ENCODE results near the gene AKR1D1. TPM values are rescaled to one million over a fixed set of nuclear protein-coding genes. Genes with fewer than 3 reads are reported as not detected.

AKR1D1 gene
- total RNA-seq, 4 donors from 2014 or later = not detected

DNA sequence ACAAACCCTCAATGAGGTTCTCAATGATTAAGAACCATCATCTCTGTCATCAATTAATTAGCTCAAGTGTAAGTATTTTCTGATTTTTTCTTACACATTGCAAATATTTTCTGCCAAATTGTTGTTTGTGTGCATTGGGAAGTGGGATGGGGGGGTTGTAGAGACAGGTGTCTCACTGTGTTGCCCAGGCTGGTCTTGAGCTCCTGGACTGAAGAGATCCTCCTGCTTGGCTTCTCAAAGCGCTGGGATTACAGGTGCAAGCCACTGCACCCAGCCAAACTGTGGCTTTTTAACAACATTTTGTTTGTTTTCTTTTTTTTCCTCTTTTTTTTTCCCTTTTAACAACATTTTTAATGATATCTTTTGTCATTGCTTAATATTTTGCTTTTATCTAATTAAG lies 87.5 kb downstream of the AKR1D1 start:
- H3K27me3 ChIP-seq = no peaks in the 10 kb centered on the region
- intact Hi-C loops (cut with DNase I) = loop anchor here (5.0 kb wide), 1 partner anchor 574 kb away; no protein-coding TSS in a partner anchor
- H3K4me1 ChIP-seq = no peaks in the 10 kb centered on the region
- no peak overlapping the region for H3K27ac ChIP-seq
- no peak for TF ChIP-seq POLR2A (IDR thresholded peaks at IDR 0.05)
- no peak for TF ChIP-seq CTCF (IDR thresholded peaks at IDR 0.05)
- no peaks in the 10 kb centered on the region for H3K36me3 ChIP-seq
- no peak for DNase-seq
- H3K4me3 ChIP-seq (replicated peaks in 1 of 3) = no peak overlapping the region
- no peaks in the 10 kb centered on the region for H3K9me3 ChIP-seq
- WGBS, 2 donors = 97 to 100% methylated on average over 1 of the region's 1 CpG

- Histone ChIP-seq H3K4me1 (no peaks in the 10 kb centered on the region), H3K27me3 (no peaks in the 10 kb centered on the region), H3K36me3 (no peaks in the 10 kb centered on the region), H3K9me3 (no peaks in the 10 kb centered on the region), H3K27ac (no peak overlapping the region), H3K4me3 (replicated peaks in 1 of 3) (no peak overlapping the region)
- 96 to 98% methylated on average over 3 of the region's 3 CpGs for WGBS, 2 donors
- DNase-seq = no peak
- intact Hi-C loops (cut with DNase I) = loop anchor here (5.0 kb wide), 1 partner anchor 572 kb away; no protein-coding TSS in a partner anchor
- TF ChIP-seq CTCF (IDR thresholded peaks at IDR 0.05) (no peak), POLR2A (IDR thresholded peaks at IDR 0.05) (no peak)
Measured at GRCh38 chr7:138164804-138165203, 88.5 kb downstream of the AKR1D1 start.

DNA sequence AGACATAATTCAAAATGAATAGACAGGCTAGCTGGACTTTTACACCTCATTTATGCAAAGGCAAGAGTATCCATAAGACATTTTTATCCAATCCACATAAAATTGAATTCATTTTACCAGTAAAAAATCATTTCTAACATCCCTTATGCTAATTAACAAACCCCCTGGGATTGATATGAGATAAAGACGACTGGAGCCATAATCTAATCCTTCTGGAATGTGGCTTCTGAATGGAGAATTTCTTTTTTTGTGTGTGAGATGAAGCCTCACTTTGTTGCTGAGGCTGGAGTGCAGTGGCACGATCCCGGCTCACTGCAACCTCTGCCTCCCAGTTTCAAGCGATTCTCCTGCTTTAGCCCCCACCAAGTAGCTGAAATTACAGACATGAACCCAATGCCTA lies 90.4 kb downstream of the AKR1D1 start:
- no peak overlapping the region for H3K4me3 ChIP-seq (replicated peaks in 1 of 3)
- H3K36me3 ChIP-seq = no peaks in the 10 kb centered on the region
- H3K27ac ChIP-seq = no peak overlapping the region
- no peaks in the 10 kb centered on the region for H3K9me3 ChIP-seq
- no peaks in the 10 kb centered on the region for H3K27me3 ChIP-seq
- intact Hi-C loops (cut with DNase I) = no loop called here
- 72 to 78% methylated on average over 4 of the region's 4 CpGs for WGBS, 2 donors
- no peaks in the 10 kb centered on the region for H3K4me1 ChIP-seq
- DNase-seq = no peak
- TF ChIP-seq POLR2A (IDR thresholded peaks at IDR 0.05) (no peak), CTCF (IDR thresholded peaks at IDR 0.05) (no peak)

- Histone ChIP-seq H3K4me1 (no peaks in the 10 kb centered on the region), H3K27me3 (no peaks in the 10 kb centered on the region), H3K4me3 (replicated peaks in 1 of 3) (no peak overlapping the region), H3K27ac (no peak overlapping the region), H3K9me3 (no peaks in the 10 kb centered on the region), H3K36me3 (no peaks in the 10 kb centered on the region)
- DNase-seq = no peak
- TF ChIP-seq CTCF (IDR thresholded peaks at IDR 0.05) (no peak), POLR2A (IDR thresholded peaks at IDR 0.05) (no peak)
- 60 to 64% methylated on average over 3 of the region's 3 CpGs for WGBS, 2 donors
- intact Hi-C loops (cut with DNase I) = no loop called here
Measured at GRCh38 chr7:138167222-138167621, 91.0 kb downstream of the AKR1D1 start.

DNA sequence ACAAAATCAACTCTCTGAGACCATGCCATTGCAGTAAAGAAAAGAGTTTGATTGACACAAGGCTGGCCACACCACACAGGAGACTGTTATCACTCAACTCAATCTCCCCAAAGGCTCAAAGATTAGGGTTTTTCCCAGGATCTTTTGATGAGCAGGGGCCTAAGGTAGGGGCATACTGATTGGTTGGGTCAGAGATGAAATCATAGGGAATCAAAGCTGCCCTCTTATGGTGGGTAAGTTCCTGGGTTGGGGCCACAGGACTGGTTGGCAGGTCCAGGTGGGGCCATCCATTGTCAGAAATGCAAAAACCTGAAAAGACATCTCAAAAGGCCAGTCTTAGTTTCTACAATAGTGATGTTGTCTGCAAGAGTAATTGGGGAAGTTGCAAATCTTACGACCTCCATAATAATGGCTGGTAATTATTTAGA lies 91.6 kb downstream of the AKR1D1 start:
- 89 to 94% methylated on average over 1 of the region's 1 CpG for WGBS, 2 donors
- Histone ChIP-seq H3K27ac (no peak overlapping the region), H3K4me1 (no peaks in the 10 kb centered on the region), H3K36me3 (no peaks in the 10 kb centered on the region), H3K9me3 (no peaks in the 10 kb centered on the region), H3K27me3 (no peaks in the 10 kb centered on the region), H3K4me3 (replicated peaks in 1 of 3) (no peak overlapping the region)
- intact Hi-C loops (cut with DNase I) = no loop called here
- TF ChIP-seq CTCF (IDR thresholded peaks at IDR 0.05) (no peak), POLR2A (IDR thresholded peaks at IDR 0.05) (no peak)
- DNase-seq = no peak

Small RNA genes within 50 kb of the gene (small RNA-seq; reads per million reads assigned to genes)
- gene AC024082.2 (not detected), gene RN7SKP223 (not detected)

Other genes with a start within 250 kb of the AKR1D1 start
- 10 to 100 TPM; 45.1 to 71.0 (median 48.7) TPM for gene DGKI, start 229.5 kb upstream of the AKR1D1 start, total RNA-seq
- 100 to 1,000 TPM in 2 of 4 donors, 10 to 100 TPM in 2; 86.1 to 143 (median 103) TPM for gene CREB3L2, start 74.4 kb upstream of the AKR1D1 start, total RNA-seq

All from thyroid gland (tissue), 4 donors.